ENCODE measurements around the gene OSBPL3. TPM values are rescaled to one million over a fixed set of nuclear protein-coding genes. Genes with fewer than 3 reads are reported as not detected.
A peak's percentile ranks its signal among the peaks of the same experiment; 100 is the strongest.

The OSBPL3 gene
- total RNA-seq, 1 experiment from 2014 or later = 16.0 TPM

DNA sequence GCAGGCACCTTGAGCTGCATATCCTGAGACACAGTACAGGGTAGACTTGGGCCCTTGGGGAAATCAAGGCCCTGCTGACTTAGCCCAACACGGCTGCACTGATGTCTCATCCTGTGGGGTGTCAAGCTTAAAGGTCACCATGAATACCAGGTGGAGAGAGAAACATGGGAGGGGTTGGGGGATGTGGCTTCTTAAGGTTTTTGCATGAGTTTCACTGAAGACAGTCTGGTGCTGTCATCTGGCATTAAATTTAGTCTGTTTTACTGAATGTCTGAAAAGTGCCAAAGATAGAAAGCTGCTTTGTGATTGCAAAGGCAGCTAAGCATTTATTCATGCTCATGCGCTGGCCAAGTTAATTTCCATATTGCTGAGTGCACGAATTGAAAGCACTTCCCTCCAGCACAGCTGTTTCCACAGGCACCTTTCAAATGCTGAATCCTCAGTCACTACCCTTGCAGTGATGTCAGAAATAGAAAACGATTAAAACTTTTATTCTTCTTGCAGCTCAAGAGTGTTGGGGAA, 102.1 kb downstream of the OSBPL3 start:
- POLR2A ChIA-PET = no interaction called here
- Mint-ChIP-seq H3K4me1 (peaks cover 76% of the 10 kb centered on the region), H3K27me3 (ENCODE audit: low read depth) (no peaks in the 10 kb centered on the region), H3K4me3 (peak overlapping the region; percentile 41), H3K27ac (peak overlapping the region; percentile 86), H3K9me3 (no peaks in the 10 kb centered on the region), H3K36me3 (no peaks in the 10 kb centered on the region)
- CTCF ChIA-PET = interaction anchor here (1.2 to 5.3 kb wide), 6 partner anchors 14 to 215 kb away, joined by 5 to 35 read pairs (median 14); partner anchors contain the start of gene OSBPL3
- TF ChIP-seq GABPB1 (CRISPR knock-in tag; IDR thresholded peaks at IDR 0.05) (no peak), GTF2I (CRISPR knock-in tag; conservative IDR thresholded peaks at IDR 0.05) (no peak), IRF2 (CRISPR knock-in tag; IDR thresholded peaks at IDR 0.05; ENCODE audit: borderline replicate concordance, low read depth) (no peak), FOXP1 (CRISPR knock-in tag; IDR thresholded peaks at IDR 0.05; ENCODE audit: borderline replicate concordance) (no peak), CREM (CRISPR knock-in tag; IDR thresholded peaks at IDR 0.05) (no peak)
- TF ChIP-seq, protein P1, sequence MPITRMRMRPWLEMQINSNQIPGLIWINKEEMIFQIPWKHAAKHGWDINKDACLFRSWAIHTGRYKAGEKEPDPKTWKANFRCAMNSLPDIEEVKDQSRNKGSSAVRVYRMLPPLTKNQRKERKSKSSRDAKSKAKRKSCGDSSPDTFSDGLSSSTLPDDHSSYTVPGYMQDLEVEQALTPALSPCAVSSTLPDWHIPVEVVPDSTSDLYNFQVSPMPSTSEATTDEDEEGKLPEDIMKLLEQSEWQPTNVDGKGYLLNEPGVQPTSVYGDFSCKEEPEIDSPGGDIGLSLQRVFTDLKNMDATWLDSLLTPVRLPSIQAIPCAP (CRISPR knock-in tag; IDR thresholded peaks at IDR 0.05) = no peak
- TF ChIP-seq, protein P2, sequence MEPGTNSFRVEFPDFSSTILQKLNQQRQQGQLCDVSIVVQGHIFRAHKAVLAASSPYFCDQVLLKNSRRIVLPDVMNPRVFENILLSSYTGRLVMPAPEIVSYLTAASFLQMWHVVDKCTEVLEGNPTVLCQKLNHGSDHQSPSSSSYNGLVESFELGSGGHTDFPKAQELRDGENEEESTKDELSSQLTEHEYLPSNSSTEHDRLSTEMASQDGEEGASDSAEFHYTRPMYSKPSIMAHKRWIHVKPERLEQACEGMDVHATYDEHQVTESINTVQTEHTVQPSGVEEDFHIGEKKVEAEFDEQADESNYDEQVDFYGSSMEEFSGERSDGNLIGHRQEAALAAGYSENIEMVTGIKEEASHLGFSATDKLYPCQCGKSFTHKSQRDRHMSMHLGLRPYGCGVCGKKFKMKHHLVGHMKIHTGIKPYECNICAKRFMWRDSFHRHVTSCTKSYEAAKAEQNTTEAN (CRISPR knock-in tag; IDR thresholded peaks at IDR 0.05) = no peak
- ATAC-seq (peak; percentile 43), DNase-seq (ENCODE audit: low spot score) (no peak)

- ATAC-seq = no peak
- H3K27me3 Mint-ChIP-seq (ENCODE audit: low read depth) = no peaks in the 10 kb centered on the region
- ChIA-PET POLR2A (no interaction called here), CTCF (no interaction called here)
- peaks cover 62% of the 10 kb centered on the region for H3K4me1 Mint-ChIP-seq
- no peak overlapping the region for H3K4me3 Mint-ChIP-seq
- DNase-seq (ENCODE audit: low spot score) = no peak
- H3K36me3 Mint-ChIP-seq = no peaks in the 10 kb centered on the region; the same call in 1 of the 2 replicates
- TF ChIP-seq ZNF671 (CRISPR knock-in tag; IDR thresholded peaks at IDR 0.05) (no peak), ZMAT4 (CRISPR knock-in tag; IDR thresholded peaks at IDR 0.05) (no peak), FOXJ3 (CRISPR knock-in tag; IDR thresholded peaks at IDR 0.05; ENCODE audit: borderline replicate concordance) (no peak), ZNF416 (CRISPR knock-in tag; IDR thresholded peaks at IDR 0.05) (no peak), SP1 (CRISPR knock-in tag; conservative IDR thresholded peaks at IDR 0.05) (no peak), ZNF532 (CRISPR knock-in tag; IDR thresholded peaks at IDR 0.05; ENCODE audit: borderline replicate concordance) (no peak), CREM (CRISPR knock-in tag; IDR thresholded peaks at IDR 0.05) (no peak), NR1H2 (CRISPR knock-in tag; IDR thresholded peaks at IDR 0.05) (no peak), AFF4 (CRISPR knock-in tag; IDR thresholded peaks at IDR 0.05; ENCODE audit: borderline replicate concordance) (no peak), HMGXB4 (CRISPR knock-in tag; IDR thresholded peaks at IDR 0.05) (no peak)
- TF ChIP-seq, protein P3, sequence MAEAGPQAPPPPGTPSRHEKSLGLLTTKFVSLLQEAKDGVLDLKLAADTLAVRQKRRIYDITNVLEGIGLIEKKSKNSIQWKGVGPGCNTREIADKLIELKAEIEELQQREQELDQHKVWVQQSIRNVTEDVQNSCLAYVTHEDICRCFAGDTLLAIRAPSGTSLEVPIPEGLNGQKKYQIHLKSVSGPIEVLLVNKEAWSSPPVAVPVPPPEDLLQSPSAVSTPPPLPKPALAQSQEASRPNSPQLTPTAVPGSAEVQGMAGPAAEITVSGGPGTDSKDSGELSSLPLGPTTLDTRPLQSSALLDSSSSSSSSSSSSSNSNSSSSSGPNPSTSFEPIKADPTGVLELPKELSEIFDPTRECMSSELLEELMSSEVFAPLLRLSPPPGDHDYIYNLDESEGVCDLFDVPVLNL (CRISPR knock-in tag; IDR thresholded peaks at IDR 0.05; ENCODE audit: borderline replicate concordance, low read depth) = no peak
- TF ChIP-seq, protein P4, sequence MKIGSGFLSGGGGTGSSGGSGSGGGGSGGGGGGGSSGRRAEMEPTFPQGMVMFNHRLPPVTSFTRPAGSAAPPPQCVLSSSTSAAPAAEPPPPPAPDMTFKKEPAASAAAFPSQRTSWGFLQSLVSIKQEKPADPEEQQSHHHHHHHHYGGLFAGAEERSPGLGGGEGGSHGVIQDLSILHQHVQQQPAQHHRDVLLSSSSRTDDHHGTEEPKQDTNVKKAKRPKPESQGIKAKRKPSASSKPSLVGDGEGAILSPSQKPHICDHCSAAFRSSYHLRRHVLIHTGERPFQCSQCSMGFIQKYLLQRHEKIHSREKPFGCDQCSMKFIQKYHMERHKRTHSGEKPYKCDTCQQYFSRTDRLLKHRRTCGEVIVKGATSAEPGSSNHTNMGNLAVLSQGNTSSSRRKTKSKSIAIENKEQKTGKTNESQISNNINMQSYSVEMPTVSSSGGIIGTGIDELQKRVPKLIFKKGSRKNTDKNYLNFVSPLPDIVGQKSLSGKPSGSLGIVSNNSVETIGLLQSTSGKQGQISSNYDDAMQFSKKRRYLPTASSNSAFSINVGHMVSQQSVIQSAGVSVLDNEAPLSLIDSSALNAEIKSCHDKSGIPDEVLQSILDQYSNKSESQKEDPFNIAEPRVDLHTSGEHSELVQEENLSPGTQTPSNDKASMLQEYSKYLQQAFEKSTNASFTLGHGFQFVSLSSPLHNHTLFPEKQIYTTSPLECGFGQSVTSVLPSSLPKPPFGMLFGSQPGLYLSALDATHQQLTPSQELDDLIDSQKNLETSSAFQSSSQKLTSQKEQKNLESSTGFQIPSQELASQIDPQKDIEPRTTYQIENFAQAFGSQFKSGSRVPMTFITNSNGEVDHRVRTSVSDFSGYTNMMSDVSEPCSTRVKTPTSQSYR (CRISPR knock-in tag; IDR thresholded peaks at IDR 0.05) = no peak
- no peak overlapping the region for H3K27ac Mint-ChIP-seq
- H3K9me3 Mint-ChIP-seq = no peaks in the 10 kb centered on the region
These were observed 105.2 kb downstream of the OSBPL3 start for GRCh38 chr7:24874791-24875190.
